ENCODE results near the gene TMEM184B. TPM values are rescaled to one million over a fixed set of nuclear protein-coding genes. Genes with fewer than 3 reads are reported as not detected.

TMEM184B gene
- polyA plus RNA-seq, 1 donor (not counting 4 experiments of a cell fraction or from before 2014, with no cell fraction given), result 18.8 TPM

GRCh38 chr22:38292694-38293093 is 19.9 kb upstream of the TMEM184B start:
- Histone ChIP-seq H3K4me2 (ENCODE audit: control insufficient read depth, extremely low read depth, insufficient read depth, low read depth, low read length) (no peak overlapping the region), H3K79me2 (ENCODE audit: control insufficient read depth, insufficient read depth, low read length) (peaks cover 21% of the 10 kb centered on the region), H3K9ac (ENCODE audit: control insufficient read depth, extremely low read depth, insufficient read depth, low read length) (no peak overlapping the region), H3K36me3 (ENCODE audit: control insufficient read depth in 2 of 2, extremely low read depth in 1 of 2, insufficient read depth in 2 of 2, low read length in 2 of 2) (peaks cover 56 to 76% of the 10 kb centered on the region in 2 experiments), H3K9me1 (ENCODE audit: control insufficient read depth, extremely low read depth, insufficient read depth, low read length) (no peaks in the 10 kb centered on the region), H3K4me1 (ENCODE audit: control insufficient read depth, extremely low read depth, insufficient read depth, low read length) (no peaks in the 10 kb centered on the region), H3K27ac (ENCODE audit: control insufficient read depth, insufficient read depth, low read length) (no peak overlapping the region), H3K27me3 (ENCODE audit: control insufficient read depth, extremely low read depth, insufficient read depth, low read length) (no peaks in the 10 kb centered on the region), H2AFZ (ENCODE audit: control insufficient read depth, low read length) (no peak overlapping the region), H4K20me1 (ENCODE audit: control insufficient read depth, extremely low read depth, insufficient read depth, low read length) (peaks cover 3% of the 10 kb centered on the region), H3K9me3 (ENCODE audit: control insufficient read depth, low read depth, low read length) (no peaks in the 10 kb centered on the region), H3K4me3 (ENCODE audit: control insufficient read depth in 2 of 3, extremely low read depth in 1 of 3, insufficient read depth in 2 of 3, low read depth in 1 of 3, low read length in 3 of 3) (no peak overlapping the region)
- TF ChIP-seq EZH2 (IDR thresholded peaks at IDR 0.05; ENCODE audit: low read length), result no peak
- TF ChIP-seq CTCF (optimal IDR thresholded peaks at IDR 0.05 in 1 of 3, IDR thresholded peaks at IDR 0.05 in 1 of 3, conservative IDR thresholded peaks at IDR 0.05 in 1 of 3; ENCODE audit: extremely low read depth in 1 of 3, insufficient read depth in 2 of 3, low read length in 3 of 3), result no peak
- dilution Hi-C loops (cut with MboI; ENCODE audit: extremely low pct_ligation_motif_present, low sequenced_read_pairs), result no loop called here
- FAIRE-seq (no peak), DNase-seq (ENCODE audit: low read depth, low spot score) (no peak)

- dilution Hi-C loops (cut with MboI; ENCODE audit: extremely low pct_ligation_motif_present, low sequenced_read_pairs), result no loop called here
- no peaks in the 10 kb centered on the region for H3K27me3 ChIP-seq (ENCODE audit: control insufficient read depth, extremely low read depth, insufficient read depth, low read length)
- H3K4me2 ChIP-seq (ENCODE audit: control insufficient read depth, extremely low read depth, insufficient read depth, low read depth, low read length), result no peak overlapping the region
- no peak for DNase-seq (ENCODE audit: low read depth, low spot score)
- no peaks in the 10 kb centered on the region for H3K9me3 ChIP-seq (ENCODE audit: control insufficient read depth, low read depth, low read length)
- H3K9me1 ChIP-seq (ENCODE audit: control insufficient read depth, extremely low read depth, insufficient read depth, low read length), result no peaks in the 10 kb centered on the region
- H3K4me3 ChIP-seq (ENCODE audit: control insufficient read depth in 2 of 3, extremely low read depth in 1 of 3, insufficient read depth in 2 of 3, low read depth in 1 of 3, low read length in 3 of 3), result no peak overlapping the region
- no peak for FAIRE-seq
- H3K9ac ChIP-seq (ENCODE audit: control insufficient read depth, extremely low read depth, insufficient read depth, low read length), result no peak overlapping the region
- H2AFZ ChIP-seq (ENCODE audit: control insufficient read depth, low read length), result no peak overlapping the region
- H3K79me2 ChIP-seq (ENCODE audit: control insufficient read depth, insufficient read depth, low read length), result peaks cover 12% of the 10 kb centered on the region
- H3K36me3 ChIP-seq (ENCODE audit: control insufficient read depth in 2 of 2, extremely low read depth in 1 of 2, insufficient read depth in 2 of 2, low read length in 2 of 2), result peaks cover 47 to 67% of the 10 kb centered on the region in 2 experiments
- peaks cover 3% of the 10 kb centered on the region for H4K20me1 ChIP-seq (ENCODE audit: control insufficient read depth, extremely low read depth, insufficient read depth, low read length)
- H3K27ac ChIP-seq (ENCODE audit: control insufficient read depth, insufficient read depth, low read length), result no peak overlapping the region
- no peaks in the 10 kb centered on the region for H3K4me1 ChIP-seq (ENCODE audit: control insufficient read depth, extremely low read depth, insufficient read depth, low read length)
- TF ChIP-seq EZH2 (IDR thresholded peaks at IDR 0.05; ENCODE audit: low read length) (no peak), CTCF (optimal IDR thresholded peaks at IDR 0.05 in 1 of 3, IDR thresholded peaks at IDR 0.05 in 1 of 3, conservative IDR thresholded peaks at IDR 0.05 in 1 of 3; ENCODE audit: extremely low read depth in 1 of 3, insufficient read depth in 2 of 3, low read length in 3 of 3) (no peak)
Measured at GRCh38 chr22:38291201-38291777, 18.5 kb upstream of the TMEM184B start.

Measured in keratinocyte (primary cell).